Measurements from ENCODE around the gene ATL3.
"Not testable (repeated sequence)": the region's sequence is repeated elsewhere in the genome, so short reads cannot be mapped to it uniquely, and the experiment has no call there.

The ATL3 gene

GRCh38 chr11:63623513-63624140 is 47.5 kb downstream of the ATL3 start:
- Histone ChIP-seq H3K27me3 (ENCODE audit: control insufficient read depth, insufficient read depth, low read length, poor library complexity, severe bottlenecking) (no peaks in the 10 kb centered on the region), H3K9me3 (ENCODE audit: control insufficient read depth, low read length) (no peaks in the 10 kb centered on the region), H3K4me1 (ENCODE audit: control insufficient read depth, insufficient read depth, low read length) (no peaks in the 10 kb centered on the region), H3K27ac (ENCODE audit: insufficient read depth, low read depth, low read length, poor library complexity, severe bottlenecking) (no peak overlapping the region), H3K4me3 (ENCODE audit: insufficient read depth, low read depth, low read length) (no peak overlapping the region), H3K36me3 (ENCODE audit: control insufficient read depth, insufficient read depth, low read length) (peaks cover under 1% of the 10 kb centered on the region)
- WGBS, 2 experiments, result 85 to 90% methylated on average over 7 of the region's 7 CpGs

DNA sequence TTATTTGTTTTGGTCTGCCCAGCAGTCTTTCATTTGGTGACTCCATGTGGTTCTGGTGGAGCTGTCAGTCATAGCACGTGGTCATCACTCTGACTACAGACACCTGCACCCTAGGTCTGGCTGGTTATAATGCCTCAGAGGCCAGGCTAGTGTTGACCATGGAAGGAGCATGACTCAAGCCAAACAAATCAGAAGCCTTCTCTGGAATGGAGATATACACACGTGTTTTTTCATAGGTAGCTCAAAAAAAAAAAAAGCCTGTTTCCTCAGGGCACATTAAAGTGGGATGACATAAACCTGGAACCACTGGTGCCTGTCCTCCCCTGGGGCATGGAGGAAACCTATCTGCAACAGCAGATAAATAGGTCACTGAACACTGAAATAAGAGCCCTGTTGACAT is 48.9 kb downstream of the ATL3 start:
- WGBS, 2 experiments, result 91 to 92% methylated on average over 2 of the region's 2 CpGs

GRCh38 chr11:63621071-63621470 is 50.1 kb downstream of the ATL3 start:
- WGBS, 2 experiments, result 71 to 86% methylated on average over 1 of the region's 1 CpG
- Histone ChIP-seq H3K27me3 (ENCODE audit: control insufficient read depth, insufficient read depth, low read length, poor library complexity, severe bottlenecking) (no peaks in the 10 kb centered on the region), H3K27ac (ENCODE audit: insufficient read depth, low read depth, low read length, poor library complexity, severe bottlenecking) (no peak overlapping the region), H3K9me3 (ENCODE audit: control insufficient read depth, low read length) (no peaks in the 10 kb centered on the region), H3K36me3 (ENCODE audit: control insufficient read depth, insufficient read depth, low read length) (no peaks in the 10 kb centered on the region), H3K4me1 (ENCODE audit: control insufficient read depth, insufficient read depth, low read length) (no peaks in the 10 kb centered on the region), H3K4me3 (ENCODE audit: insufficient read depth, low read depth, low read length) (no peak overlapping the region)

More for the DNA sequence above, 48.9 kb downstream of the ATL3 start:
- H3K36me3 ChIP-seq (ENCODE audit: control insufficient read depth, insufficient read depth, low read length), result no peaks in the 10 kb centered on the region
- no peak overlapping the region for H3K4me3 ChIP-seq (ENCODE audit: insufficient read depth, low read depth, low read length)
- no peak overlapping the region for H3K27ac ChIP-seq (ENCODE audit: insufficient read depth, low read depth, low read length, poor library complexity, severe bottlenecking)
- no peaks in the 10 kb centered on the region for H3K27me3 ChIP-seq (ENCODE audit: control insufficient read depth, insufficient read depth, low read length, poor library complexity, severe bottlenecking)
- H3K4me1 ChIP-seq (ENCODE audit: control insufficient read depth, insufficient read depth, low read length), result no peaks in the 10 kb centered on the region
- H3K9me3 ChIP-seq (ENCODE audit: control insufficient read depth, low read length), result no peaks in the 10 kb centered on the region

DNA sequence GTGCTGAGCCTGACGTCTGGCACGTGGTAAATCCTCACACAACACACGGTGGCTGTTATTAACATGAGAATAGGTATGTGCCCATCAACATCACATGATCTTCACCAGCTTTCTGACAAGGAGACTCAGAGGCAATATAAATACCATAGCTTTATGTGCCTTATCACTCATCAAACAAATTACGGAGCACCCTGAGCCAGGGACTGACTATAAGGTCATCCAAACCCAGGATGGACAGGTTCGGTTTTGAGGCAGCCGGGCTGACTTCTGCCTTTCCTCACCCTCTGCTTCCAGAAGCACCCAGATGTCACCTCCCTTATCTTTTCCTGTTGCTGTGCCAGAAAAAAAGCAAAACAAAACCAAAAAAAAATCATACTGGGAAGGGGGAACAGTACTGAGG is 51.2 kb downstream of the ATL3 start:
- Histone ChIP-seq H3K4me1 (ENCODE audit: control insufficient read depth, insufficient read depth, low read length) (no peaks in the 10 kb centered on the region), H3K36me3 (ENCODE audit: control insufficient read depth, insufficient read depth, low read length) (no peaks in the 10 kb centered on the region), H3K9me3 (ENCODE audit: control insufficient read depth, low read length) (no peaks in the 10 kb centered on the region), H3K27me3 (ENCODE audit: control insufficient read depth, insufficient read depth, low read length, poor library complexity, severe bottlenecking) (peaks cover 8% of the 10 kb centered on the region), H3K4me3 (ENCODE audit: insufficient read depth, low read depth, low read length) (no peak overlapping the region), H3K27ac (ENCODE audit: insufficient read depth, low read depth, low read length, poor library complexity, severe bottlenecking) (no peak overlapping the region)
- 74 to 86% methylated on average over 6 of the region's 6 CpGs for WGBS, 2 experiments

GRCh38 chr11:63617686-63618085 is 53.5 kb downstream of the ATL3 start:
- H3K27me3 ChIP-seq (ENCODE audit: control insufficient read depth, insufficient read depth, low read length, poor library complexity, severe bottlenecking), result peaks cover 28% of the 10 kb centered on the region
- H3K4me3 ChIP-seq (ENCODE audit: insufficient read depth, low read depth, low read length); H3K9me3 ChIP-seq (ENCODE audit: control insufficient read depth, low read length); H3K4me1 ChIP-seq (ENCODE audit: control insufficient read depth, insufficient read depth, low read length); H3K36me3 ChIP-seq (ENCODE audit: control insufficient read depth, insufficient read depth, low read length); H3K27ac ChIP-seq (ENCODE audit: insufficient read depth, low read depth, low read length, poor library complexity, severe bottlenecking): not testable (repeated sequence)
- WGBS, 2 experiments, result 85 to 92% methylated on average over 5 of the region's 5 CpGs

- WGBS, 2 experiments, result 90 to 97% methylated on average over 3 of the region's 3 CpGs
- no peaks in the 10 kb centered on the region for H3K4me1 ChIP-seq (ENCODE audit: control insufficient read depth, insufficient read depth, low read length)
- H3K27ac ChIP-seq (ENCODE audit: insufficient read depth, low read depth, low read length, poor library complexity, severe bottlenecking), result no peak overlapping the region
- H3K4me3 ChIP-seq (ENCODE audit: insufficient read depth, low read depth, low read length), result no peak overlapping the region
- no peaks in the 10 kb centered on the region for H3K9me3 ChIP-seq (ENCODE audit: control insufficient read depth, low read length)
- peaks cover 36% of the 10 kb centered on the region for H3K27me3 ChIP-seq (ENCODE audit: control insufficient read depth, insufficient read depth, low read length, poor library complexity, severe bottlenecking)
- no peaks in the 10 kb centered on the region for H3K36me3 ChIP-seq (ENCODE audit: control insufficient read depth, insufficient read depth, low read length)
These were observed 54.2 kb downstream of the ATL3 start for GRCh38 chr11:63616953-63617352.

DNA sequence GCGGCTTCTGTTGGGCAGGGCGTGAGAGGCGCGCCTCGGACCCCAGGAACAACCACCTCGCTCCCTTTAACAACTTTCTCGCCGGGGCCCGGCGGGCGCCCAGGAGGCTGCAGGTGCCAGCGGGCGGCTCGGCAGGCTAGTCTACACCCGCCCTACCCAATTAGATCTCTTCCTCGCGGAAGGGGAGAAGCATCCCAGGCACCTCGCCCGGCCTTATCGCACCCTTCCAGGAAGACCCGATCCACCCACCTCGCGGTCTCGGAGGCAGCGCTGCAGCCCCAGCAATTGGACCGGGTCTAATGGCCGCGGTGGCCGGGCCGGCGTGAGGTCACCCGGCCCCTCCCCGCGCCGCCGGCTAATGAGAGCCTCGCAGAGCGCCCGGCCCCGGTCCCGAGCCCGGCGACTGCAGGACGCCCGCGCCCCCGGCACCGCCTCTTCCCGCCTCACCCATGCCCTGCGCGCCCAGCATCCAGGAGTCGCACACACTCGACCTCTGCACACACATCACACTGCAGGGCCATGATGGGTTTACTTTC is 57.0 kb downstream of the ATL3 start, which contains the start of gene PLAAT3:
PLAAT3 (minus strand) TSS at position 298 of the 536 bp plus-strand sequence. CDS start 419 bp downstream, outside the sequence.
- no peaks in the 10 kb centered on the region for H3K9me3 ChIP-seq (ENCODE audit: control insufficient read depth, low read length)
- H3K4me1 ChIP-seq (ENCODE audit: control insufficient read depth, insufficient read depth, low read length), result peaks cover 6% of the 10 kb centered on the region
- H3K36me3 ChIP-seq (ENCODE audit: control insufficient read depth, insufficient read depth, low read length), result no peaks in the 10 kb centered on the region
- H3K27me3 ChIP-seq (ENCODE audit: control insufficient read depth, insufficient read depth, low read length, poor library complexity, severe bottlenecking), result peaks cover 63% of the 10 kb centered on the region
- 0 to 2% methylated on average over 53 of the region's 53 CpGs for WGBS, 2 experiments
- H3K27ac ChIP-seq (ENCODE audit: insufficient read depth, low read depth, low read length, poor library complexity, severe bottlenecking), result no peak within 1 kb of the TSS
- peak within 1 kb of the TSS; percentile 45 for H3K4me3 ChIP-seq (ENCODE audit: insufficient read depth, low read depth, low read length)

DNA sequence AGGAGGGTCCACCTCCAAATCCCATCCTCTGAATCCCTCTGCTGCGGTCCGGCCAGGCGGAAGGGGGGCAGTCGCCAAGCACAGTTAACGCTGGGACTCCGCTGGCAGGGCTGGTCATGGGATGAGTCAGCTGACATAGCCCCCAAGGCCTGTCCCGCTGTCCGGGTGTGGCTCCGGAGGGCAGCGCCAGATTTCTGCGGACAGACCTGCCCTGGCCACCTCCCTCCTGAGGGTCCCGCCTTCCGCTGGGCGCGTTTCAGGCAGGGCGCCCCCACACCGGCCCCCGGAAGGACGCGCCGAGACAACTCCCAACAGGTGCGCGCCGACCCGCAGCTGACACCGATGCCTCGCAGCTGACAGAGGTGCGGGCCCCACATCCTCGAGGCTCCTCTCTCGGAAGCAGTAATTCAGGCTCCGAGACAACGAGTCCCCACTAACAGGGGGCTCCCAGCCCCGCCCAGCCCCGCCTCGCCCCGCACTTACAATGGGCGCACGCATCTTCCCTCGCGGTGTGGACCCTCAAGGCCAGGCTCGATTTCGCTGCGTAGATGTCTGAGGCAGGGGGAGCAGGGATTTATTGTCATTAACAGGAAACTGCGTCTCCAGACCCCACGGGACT is 57.5 kb downstream of the ATL3 start:
- peaks cover 6% of the 10 kb centered on the region for H3K4me1 ChIP-seq (ENCODE audit: control insufficient read depth, insufficient read depth, low read length)
- H3K27ac ChIP-seq (ENCODE audit: insufficient read depth, low read depth, low read length, poor library complexity, severe bottlenecking), result no peak overlapping the region
- H3K36me3 ChIP-seq (ENCODE audit: control insufficient read depth, insufficient read depth, low read length), result no peaks in the 10 kb centered on the region
- no peaks in the 10 kb centered on the region for H3K9me3 ChIP-seq (ENCODE audit: control insufficient read depth, low read length)
- H3K4me3 ChIP-seq (ENCODE audit: insufficient read depth, low read depth, low read length), result peak overlapping the region; percentile 45
- peaks cover 69% of the 10 kb centered on the region for H3K27me3 ChIP-seq (ENCODE audit: control insufficient read depth, insufficient read depth, low read length, poor library complexity, severe bottlenecking)
- WGBS, 2 experiments, result 0 to 1% methylated on average over 45 of the region's 45 CpGs

DNA sequence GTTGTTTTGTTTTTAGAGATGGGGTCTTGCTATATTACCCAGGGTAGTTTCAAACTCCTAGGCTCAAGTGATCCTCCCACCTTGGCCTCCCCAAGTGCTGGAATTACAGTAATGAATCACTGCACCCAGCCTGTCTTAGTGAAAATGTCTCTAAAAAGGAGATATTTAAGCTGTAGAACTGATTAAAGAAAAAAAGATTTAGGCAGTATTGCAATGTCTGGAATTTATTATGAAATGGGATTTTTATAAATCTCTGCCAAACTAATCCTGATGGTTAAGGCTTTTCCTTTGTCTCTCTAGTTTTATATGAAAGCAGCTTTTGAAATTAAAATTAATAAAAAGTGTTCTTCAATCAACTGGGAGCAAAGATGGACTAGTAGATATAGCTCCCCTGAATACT is 59.0 kb downstream of the ATL3 start:
- no peak overlapping the region for H3K4me3 ChIP-seq (ENCODE audit: insufficient read depth, low read depth, low read length)
- peaks cover 75% of the 10 kb centered on the region for H3K27me3 ChIP-seq (ENCODE audit: control insufficient read depth, insufficient read depth, low read length, poor library complexity, severe bottlenecking)
- peaks cover 6% of the 10 kb centered on the region for H3K4me1 ChIP-seq (ENCODE audit: control insufficient read depth, insufficient read depth, low read length)
- H3K9me3 ChIP-seq (ENCODE audit: control insufficient read depth, low read length), result no peaks in the 10 kb centered on the region
- H3K36me3 ChIP-seq (ENCODE audit: control insufficient read depth, insufficient read depth, low read length), result no peaks in the 10 kb centered on the region
- no peak overlapping the region for H3K27ac ChIP-seq (ENCODE audit: insufficient read depth, low read depth, low read length, poor library complexity, severe bottlenecking)

- Histone ChIP-seq H3K36me3 (ENCODE audit: control insufficient read depth, insufficient read depth, low read length) (no peaks in the 10 kb centered on the region), H3K9me3 (ENCODE audit: control insufficient read depth, low read length) (no peaks in the 10 kb centered on the region), H3K4me3 (ENCODE audit: insufficient read depth, low read depth, low read length) (no peak overlapping the region), H3K27ac (ENCODE audit: insufficient read depth, low read depth, low read length, poor library complexity, severe bottlenecking) (no peak overlapping the region), H3K27me3 (ENCODE audit: control insufficient read depth, insufficient read depth, low read length, poor library complexity, severe bottlenecking) (peaks cover 75% of the 10 kb centered on the region), H3K4me1 (ENCODE audit: control insufficient read depth, insufficient read depth, low read length) (peaks cover 6% of the 10 kb centered on the region)
- 59 to 64% methylated on average over 1 of the region's 1 CpG for WGBS, 2 experiments
These were observed 59.8 kb downstream of the ATL3 start for GRCh38 chr11:63611395-63611747.

Measured in ectodermal cell (in vitro differentiated cells).